ENCODE measurements around the gene RABEP1.
A peak's percentile ranks its signal among the peaks of the same experiment; 100 is the strongest.
"Not testable (repeated sequence)": the region's sequence is repeated elsewhere in the genome, so short reads cannot be mapped to it uniquely, and the experiment has no call there.

RABEP1 gene

GRCh38 chr17:5281814-5282641 is at the start of gene RABEP1:
Gene RABEP1 (plus strand): TSS chr17:5282284. CDS start chr17:5282487, 203 bp downstream.
- peak; percentile 0 for DNase-seq

GRCh38 chr17:5233492-5233891 is 48.6 kb upstream of the RABEP1 start:
- not testable (repeated sequence) for DNase-seq

GRCh38 chr17:5234645-5235576 is 47.2 kb upstream of the RABEP1 start, which contains the start of gene SCIMP:
Gene SCIMP (minus strand): TSS chr17:5234860. CDS start chr17:5234755, 105 bp downstream.
- DNase-seq = no peak

GRCh38 chr17:5236938-5237540 is 45.0 kb upstream of the RABEP1 start:
- no peak for DNase-seq

- no peak for DNase-seq
Observed at GRCh38 chr17:5237541-5238016, 44.5 kb upstream of the RABEP1 start.

GRCh38 chr17:5238333-5238732 is 43.8 kb upstream of the RABEP1 start:
- no peak for DNase-seq

GRCh38 chr17:5239769-5240168 is 42.3 kb upstream of the RABEP1 start:
- not testable (repeated sequence) for DNase-seq

GRCh38 chr17:5241861-5242671 is 40.0 kb upstream of the RABEP1 start:
- DNase-seq = no peak

GRCh38 chr17:5247621-5248020 is 34.5 kb upstream of the RABEP1 start:
- DNase-seq = no peak

GRCh38 chr17:5248821-5249479 is 33.1 kb upstream of the RABEP1 start:
- DNase-seq = no peak

GRCh38 chr17:5249615-5250014 is 32.5 kb upstream of the RABEP1 start:
- no peak for DNase-seq

- DNase-seq = no peak
Observed at GRCh38 chr17:5254414-5254813, 27.7 kb upstream of the RABEP1 start.

DNA sequence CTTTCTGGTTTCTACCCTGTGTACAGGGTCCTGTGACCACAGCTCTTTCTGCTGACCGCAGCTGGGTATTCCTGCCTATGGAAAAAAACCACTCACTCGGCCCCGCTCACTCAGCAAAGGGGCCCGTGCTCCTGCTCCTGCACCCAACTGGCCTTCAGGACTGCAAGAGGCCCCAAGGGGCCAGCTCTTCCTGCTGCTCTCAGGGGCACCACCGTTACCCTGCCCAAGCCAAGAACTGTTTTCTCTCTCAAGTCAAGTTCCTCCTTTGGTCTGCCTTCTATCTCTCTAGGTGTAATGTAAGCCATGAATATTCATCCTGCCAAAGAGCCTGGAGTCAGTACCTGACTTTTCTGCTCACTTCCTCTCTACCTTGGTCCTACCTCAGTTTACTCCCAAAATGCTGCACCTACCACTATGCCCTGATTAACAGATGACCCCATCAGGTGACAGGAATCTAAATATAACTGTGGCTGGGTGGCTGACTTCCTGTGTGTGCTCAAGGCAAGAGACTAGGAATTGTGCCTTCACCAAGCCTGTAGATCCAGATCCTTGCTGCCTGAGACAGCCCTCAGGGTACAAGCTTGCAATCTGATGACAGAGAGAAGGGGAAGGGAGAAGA is 27.1 kb upstream of the RABEP1 start:
- no peak for DNase-seq

- DNase-seq = no peak
Observed at GRCh38 chr17:5257124-5257523, 25.0 kb upstream of the RABEP1 start.

DNA sequence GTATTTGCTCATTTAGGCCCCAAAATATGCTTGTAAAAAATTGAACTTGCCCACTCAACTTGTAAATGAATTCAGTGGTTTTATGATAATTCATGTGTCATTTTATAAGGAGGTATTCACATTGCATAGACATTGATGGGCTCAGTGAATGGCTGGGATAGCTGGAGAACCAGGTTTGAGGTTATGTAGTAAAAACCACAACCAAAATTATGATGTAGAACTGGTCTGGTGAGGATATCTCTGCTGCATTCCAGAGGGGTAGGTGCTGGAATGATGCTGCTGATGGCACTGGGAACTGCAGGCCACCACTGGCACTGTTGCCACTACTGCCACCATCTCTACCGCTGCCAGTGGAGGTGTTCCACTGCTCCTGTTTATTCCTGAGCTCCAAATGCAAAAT is 21.5 kb upstream of the RABEP1 start:
- DNase-seq = no peak

DNA sequence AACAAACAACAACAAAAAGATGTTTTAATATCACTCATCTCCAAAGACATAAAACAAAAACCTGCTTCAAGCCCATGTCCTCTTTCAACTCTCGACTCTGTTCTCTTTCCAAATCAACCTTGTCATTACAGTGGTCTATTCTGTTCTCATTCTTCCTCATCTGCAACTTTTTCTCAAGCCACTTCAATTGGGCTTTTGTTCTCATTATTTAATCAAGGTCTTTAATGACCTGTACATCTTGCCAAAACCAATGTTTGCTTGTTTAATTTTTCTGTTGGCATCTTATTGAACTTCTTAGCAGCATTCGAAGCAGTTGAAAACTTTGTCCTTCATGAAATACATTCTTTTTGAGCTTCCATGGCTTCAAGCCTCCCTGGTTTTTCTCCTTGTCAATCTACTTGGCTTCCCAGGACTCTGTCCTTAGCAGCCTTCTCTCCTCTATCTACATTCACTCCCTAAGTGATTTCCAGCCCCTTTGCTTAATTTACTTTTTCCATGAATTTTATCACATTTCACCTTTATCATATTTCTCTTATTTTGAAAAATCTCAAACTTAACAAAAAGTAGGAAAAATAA is 19.6 kb upstream of the RABEP1 start:
- no peak for DNase-seq

GRCh38 chr17:5263441-5263840 is 18.6 kb upstream of the RABEP1 start:
- DNase-seq = no peak

GRCh38 chr17:5264893-5265292 is 17.2 kb upstream of the RABEP1 start:
- no peak for DNase-seq

- DNase-seq = no peak
Observed at GRCh38 chr17:5269241-5269960, 12.7 kb upstream of the RABEP1 start.

GRCh38 chr17:5272322-5272721 is 9.8 kb upstream of the RABEP1 start:
- no peak for DNase-seq
